Measurements from ENCODE around the gene NBAS. TPM values are rescaled to one million over a fixed set of nuclear protein-coding genes. Genes with fewer than 3 reads are reported as not detected.

NBAS gene
- polyA plus RNA-seq, 1 experiment: 35.6 TPM

GRCh38 chr2:15354596-15355366, 206.4 kb downstream of the NBAS start:
- ChIA-PET POLR2A (no interaction called here), CTCF (interaction anchor here (1.8 kb wide), 1 partner anchor 15 kb away, joined by 7 read pairs; no protein-coding TSS in a partner anchor)
- Histone ChIP-seq H3K27me3 (ENCODE audit: control insufficient read depth, insufficient read depth, low read length) (no peaks in the 10 kb centered on the region), H3K36me3 (ENCODE audit: control insufficient read depth, insufficient read depth, low read length) (peaks cover 4% of the 10 kb centered on the region), H3K4me3 (ENCODE audit: low read depth, low read length) (no peak overlapping the region)
- no peak for DNase-seq (ENCODE audit: low read depth)
- no peak for TF ChIP-seq CTCF (IDR thresholded peaks at IDR 0.05; ENCODE audit: insufficient read depth, low read depth, low read length)

- ChIA-PET CTCF (no interaction called here), POLR2A (no interaction called here)
- Histone ChIP-seq H3K27me3 (ENCODE audit: control insufficient read depth, insufficient read depth, low read length) (no peaks in the 10 kb centered on the region), H3K4me3 (ENCODE audit: low read depth, low read length) (no peak overlapping the region), H3K36me3 (ENCODE audit: control insufficient read depth, insufficient read depth, low read length) (peaks cover 4% of the 10 kb centered on the region)
- no peak for TF ChIP-seq CTCF (IDR thresholded peaks at IDR 0.05; ENCODE audit: insufficient read depth, low read depth, low read length)
- DNase-seq (ENCODE audit: low read depth): no peak
Observed at GRCh38 chr2:15352363-15352762, 208.8 kb downstream of the NBAS start.

- Histone ChIP-seq H3K27me3 (ENCODE audit: control insufficient read depth, insufficient read depth, low read length) (no peaks in the 10 kb centered on the region), H3K36me3 (ENCODE audit: control insufficient read depth, insufficient read depth, low read length) (0 out of 2 replicates have a peak, but pooled peaks cover 1% of the 10 kb centered on the region), H3K4me3 (ENCODE audit: low read depth, low read length) (no peak overlapping the region)
- ChIA-PET POLR2A (no interaction called here), CTCF (interaction anchor here (1.0 kb wide), 1 partner anchor 11 kb away, joined by 4 read pairs; no protein-coding TSS in a partner anchor)
- no peak for TF ChIP-seq CTCF (IDR thresholded peaks at IDR 0.05; ENCODE audit: insufficient read depth, low read depth, low read length)
- no peak for DNase-seq (ENCODE audit: low read depth)
Observed at GRCh38 chr2:15348636-15349035, 212.5 kb downstream of the NBAS start.

GRCh38 chr2:15348045-15348444, 213.1 kb downstream of the NBAS start:
- CTCF ChIA-PET: interaction anchor here (1.0 kb wide), 1 partner anchor 11 kb away, joined by 4 read pairs; no protein-coding TSS in a partner anchor

More at GRCh38 chr2:15348045-15348444, 213.1 kb downstream of the NBAS start:
- TF ChIP-seq CTCF (IDR thresholded peaks at IDR 0.05; ENCODE audit: insufficient read depth, low read depth, low read length): no peak
- POLR2A ChIA-PET: no interaction called here
- Histone ChIP-seq H3K27me3 (ENCODE audit: control insufficient read depth, insufficient read depth, low read length) (no peaks in the 10 kb centered on the region), H3K36me3 (ENCODE audit: control insufficient read depth, insufficient read depth, low read length) (0 out of 2 replicates have a peak, but pooled peaks cover 1% of the 10 kb centered on the region), H3K4me3 (ENCODE audit: low read depth, low read length) (no peak overlapping the region)
- no peak for DNase-seq (ENCODE audit: low read depth)

Data from BJ (cell line).